ENCODE results near the gene MRPL34. TPM values are rescaled to one million over a fixed set of nuclear protein-coding genes. Genes with fewer than 3 reads are reported as not detected.

MRPL34 gene
- total and polyA plus RNA-seq, 9 of the 15 experiments (the other 6 are each of a cell fraction or from before 2014, with no cell fraction given): 11.5 to 256 (median 72.5) TPM

DNA sequence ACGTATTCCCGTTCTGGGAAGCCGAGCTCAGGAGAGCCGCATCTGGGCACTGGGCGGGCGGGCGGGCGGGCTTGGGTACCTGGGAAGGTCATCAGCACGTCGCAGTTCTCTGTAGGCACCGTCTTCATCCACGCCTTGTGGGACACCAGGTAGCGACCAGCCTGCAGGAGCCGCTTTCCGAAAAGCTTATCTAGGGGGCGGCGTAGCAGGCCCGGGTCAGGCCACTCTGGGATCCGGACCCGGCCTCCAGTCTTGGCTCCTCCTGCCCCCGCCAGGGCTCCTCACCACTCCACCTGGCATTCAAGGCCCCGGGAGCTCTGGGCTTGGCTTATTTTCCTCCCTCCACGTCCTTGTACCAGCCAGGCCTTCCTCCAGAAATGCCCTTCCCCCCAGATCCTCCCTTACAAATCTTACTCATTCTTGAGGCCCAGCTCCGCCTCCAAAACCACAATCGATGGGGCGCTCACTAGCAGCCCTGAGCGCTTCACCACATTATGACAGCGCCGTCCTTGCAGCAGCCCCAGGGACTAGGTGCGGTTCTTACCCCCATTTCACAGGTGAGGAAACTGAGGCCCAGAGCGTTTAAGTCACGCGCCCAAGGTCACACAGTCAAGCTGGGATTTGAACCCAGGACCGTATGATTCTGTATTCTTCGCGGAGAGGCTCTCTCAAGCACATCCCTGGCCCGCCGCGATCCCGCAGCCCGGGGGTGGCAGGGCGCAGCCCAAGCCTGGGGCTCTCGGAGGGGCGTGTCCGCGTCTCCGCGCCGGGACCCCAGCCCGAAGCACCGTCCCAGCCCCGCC is 28.1 kb downstream of the MRPL34 start (continued):
- TF ChIP-seq, protein P1, sequence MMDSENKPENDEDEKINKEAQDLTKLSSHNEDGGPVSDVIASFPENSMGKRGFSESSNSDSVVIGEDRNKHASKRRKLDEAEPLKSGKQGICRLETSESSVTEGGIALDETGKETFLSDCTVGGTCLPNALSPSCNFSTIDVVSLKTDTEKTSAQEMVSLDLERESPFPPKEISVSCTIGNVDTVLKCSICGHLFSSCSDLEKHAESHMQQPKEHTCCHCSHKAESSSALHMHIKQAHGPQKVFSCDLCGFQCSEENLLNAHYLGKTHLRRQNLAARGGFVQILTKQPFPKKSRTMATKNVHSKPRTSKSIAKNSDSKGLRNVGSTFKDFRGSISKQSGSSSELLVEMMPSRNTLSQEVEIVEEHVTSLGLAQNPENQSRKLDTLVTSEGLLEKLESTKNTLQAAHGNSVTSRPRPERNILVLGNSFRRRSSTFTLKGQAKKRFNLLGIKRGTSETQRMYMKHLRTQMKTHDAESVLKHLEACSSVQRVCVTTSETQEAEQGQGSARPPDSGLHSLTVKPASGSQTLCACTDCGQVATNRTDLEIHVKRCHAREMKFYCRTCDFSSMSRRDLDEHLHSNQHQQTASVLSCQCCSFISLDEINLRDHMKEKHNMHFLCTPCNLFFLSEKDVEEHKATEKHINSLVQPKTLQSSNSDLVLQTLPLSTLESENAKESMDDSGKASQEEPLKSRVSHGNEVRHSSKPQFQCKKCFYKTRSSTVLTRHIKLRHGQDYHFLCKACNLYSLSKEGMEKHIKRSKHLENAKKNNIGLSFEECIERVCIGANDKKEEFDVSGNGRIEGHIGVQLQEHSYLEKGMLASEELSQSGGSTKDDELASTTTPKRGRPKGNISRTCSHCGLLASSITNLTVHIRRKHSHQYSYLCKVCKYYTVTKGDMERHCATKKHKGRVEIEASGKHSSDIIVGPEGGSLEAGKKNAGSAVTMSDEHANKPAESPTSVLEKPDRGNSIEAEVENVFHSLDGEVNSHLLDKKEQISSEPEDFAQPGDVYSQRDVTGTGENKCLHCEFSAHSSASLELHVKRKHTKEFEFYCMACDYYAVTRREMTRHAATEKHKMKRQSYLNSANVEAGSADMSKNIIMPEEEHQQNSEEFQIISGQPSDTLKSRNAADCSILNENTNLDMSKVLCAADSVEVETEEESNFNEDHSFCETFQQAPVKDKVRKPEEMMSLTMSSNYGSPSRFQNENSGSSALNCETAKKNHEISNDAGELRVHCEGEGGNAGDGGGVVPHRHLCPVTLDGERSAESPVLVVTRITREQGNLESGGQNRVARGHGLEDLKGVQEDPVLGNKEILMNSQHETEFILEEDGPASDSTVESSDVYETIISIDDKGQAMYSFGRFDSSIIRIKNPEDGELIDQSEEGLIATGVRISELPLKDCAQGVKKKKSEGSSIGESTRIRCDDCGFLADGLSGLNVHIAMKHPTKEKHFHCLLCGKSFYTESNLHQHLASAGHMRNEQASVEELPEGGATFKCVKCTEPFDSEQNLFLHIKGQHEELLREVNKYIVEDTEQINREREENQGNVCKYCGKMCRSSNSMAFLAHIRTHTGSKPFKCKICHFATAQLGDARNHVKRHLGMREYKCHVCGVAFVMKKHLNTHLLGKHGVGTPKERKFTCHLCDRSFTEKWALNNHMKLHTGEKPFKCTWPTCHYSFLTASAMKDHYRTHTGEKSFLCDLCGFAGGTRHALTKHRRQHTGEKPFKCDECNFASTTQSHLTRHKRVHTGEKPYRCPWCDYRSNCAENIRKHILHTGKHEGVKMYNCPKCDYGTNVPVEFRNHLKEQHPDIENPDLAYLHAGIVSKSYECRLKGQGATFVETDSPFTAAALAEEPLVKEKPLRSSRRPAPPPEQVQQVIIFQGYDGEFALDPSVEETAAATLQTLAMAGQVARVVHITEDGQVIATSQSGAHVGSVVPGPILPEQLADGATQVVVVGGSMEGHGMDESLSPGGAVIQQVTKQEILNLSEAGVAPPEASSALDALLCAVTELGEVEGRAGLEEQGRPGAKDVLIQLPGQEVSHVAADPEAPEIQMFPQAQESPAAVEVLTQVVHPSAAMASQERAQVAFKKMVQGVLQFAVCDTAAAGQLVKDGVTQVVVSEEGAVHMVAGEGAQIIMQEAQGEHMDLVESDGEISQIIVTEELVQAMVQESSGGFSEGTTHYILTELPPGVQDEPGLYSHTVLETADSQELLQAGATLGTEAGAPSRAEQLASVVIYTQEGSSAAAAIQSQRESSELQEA (IDR thresholded peaks at IDR 0.05; ENCODE audit: low read depth): no peak
- TF ChIP-seq, protein P2, sequence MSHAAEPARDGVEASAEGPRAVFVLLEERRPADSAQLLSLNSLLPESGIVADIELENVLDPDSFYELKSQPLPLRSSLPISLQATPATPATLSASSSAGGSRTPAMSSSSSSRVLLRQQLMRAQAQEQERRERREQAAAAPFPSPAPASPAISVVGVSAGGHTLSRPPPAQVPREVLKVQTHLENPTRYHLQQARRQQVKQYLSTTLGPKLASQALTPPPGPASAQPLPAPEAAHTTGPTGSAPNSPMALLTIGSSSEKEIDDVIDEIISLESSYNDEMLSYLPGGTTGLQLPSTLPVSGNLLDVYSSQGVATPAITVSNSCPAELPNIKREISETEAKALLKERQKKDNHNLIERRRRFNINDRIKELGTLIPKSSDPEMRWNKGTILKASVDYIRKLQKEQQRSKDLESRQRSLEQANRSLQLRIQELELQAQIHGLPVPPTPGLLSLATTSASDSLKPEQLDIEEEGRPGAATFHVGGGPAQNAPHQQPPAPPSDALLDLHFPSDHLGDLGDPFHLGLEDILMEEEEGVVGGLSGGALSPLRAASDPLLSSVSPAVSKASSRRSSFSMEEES (CRISPR knock-in tag; IDR thresholded peaks at IDR 0.05): no peak
- no peak for TF ChIP-seq ZNF212 (CRISPR knock-in tag; IDR thresholded peaks at IDR 0.05)
- TF ChIP-seq SNRNP70 (optimal IDR thresholded peaks at IDR 0.05; ENCODE audit: low read depth, low read length): no peak
- TF ChIP-seq ETV1 (tag; conservative IDR thresholded peaks at IDR 0.05; ENCODE audit: low read depth): peak; percentile 31; the same call in 1 of the 2 replicates
- no peak for TF ChIP-seq FOS (IDR thresholded peaks at IDR 0.05; ENCODE audit: extremely low read depth, insufficient read length)
- no peak for TF ChIP-seq BCL6 (CRISPR knock-in tag; IDR thresholded peaks at IDR 0.05)
- peak; percentile 26; the same call in 1 of the 2 replicates for TF ChIP-seq ZNF263 (CRISPR knock-in tag; IDR thresholded peaks at IDR 0.05; ENCODE audit: borderline replicate concordance)
- TF ChIP-seq SUPT5H (IDR thresholded peaks at IDR 0.05): peak; percentile 50; the same call in 1 of the 2 replicates
- peak; percentile 48 for TF ChIP-seq FOXP1 (CRISPR knock-in tag; IDR thresholded peaks at IDR 0.05)
- peak; percentile 63 to 72; a peak in 3 of 4 replicates for TF ChIP-seq HDAC1 (IDR thresholded peaks at IDR 0.05)
- TF ChIP-seq HNRNPH1 (optimal IDR thresholded peaks at IDR 0.05; ENCODE audit: low read depth, low read length): no peak
- peak; percentile 77 for TF ChIP-seq LEF1 (IDR thresholded peaks at IDR 0.05)
- peak; percentile 98 for TF ChIP-seq PTBP1 (IDR thresholded peaks at IDR 0.05; ENCODE audit: low read depth, low read length)
- TF ChIP-seq MYNN (IDR thresholded peaks at IDR 0.05): 0 out of 2 replicates have a peak, but pooled peaks have one; percentile 37
- TF ChIP-seq MYNN (CRISPR knock-in tag; IDR thresholded peaks at IDR 0.05): no peak
- TF ChIP-seq ARHGAP35 (IDR thresholded peaks at IDR 0.05; ENCODE audit: partially characterized antibody): no peak
- 0 out of 2 replicates have a peak, but pooled peaks have one; percentile 35 for TF ChIP-seq CEBPB (tag; IDR thresholded peaks at IDR 0.05)
- TF ChIP-seq MBD2 (IDR thresholded peaks at IDR 0.05; ENCODE audit: borderline replicate concordance, low read depth): no peak

Data from K562 (cell line).